ENCODE results near the gene ABCA1. TPM values are rescaled to one million over a fixed set of nuclear protein-coding genes. Genes with fewer than 3 reads are reported as not detected.

The ABCA1 gene
- total RNA-seq, 1 experiment from 2014 or later = 4.5 TPM

DNA sequence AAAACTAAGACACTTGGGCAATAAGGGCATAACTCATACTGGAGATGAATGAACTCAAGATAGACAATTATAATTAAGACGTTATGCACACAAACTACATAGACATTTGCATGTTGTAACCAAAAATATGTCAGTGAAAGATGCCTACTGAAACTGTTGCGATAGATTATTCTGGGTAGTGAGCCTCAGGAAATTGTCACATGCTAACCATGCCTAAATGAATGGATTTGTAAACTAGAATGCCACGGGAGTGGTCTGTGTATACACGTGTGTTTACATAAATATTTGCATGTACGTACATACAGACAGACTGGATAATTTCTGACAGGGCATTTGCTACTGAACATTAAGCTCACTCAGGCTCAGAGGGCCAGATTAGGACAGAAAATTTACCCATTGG, 162.8 kb downstream of the ABCA1 start:
- peak; percentile 2 for DNase-seq (ENCODE audit: low spot score)

DNA sequence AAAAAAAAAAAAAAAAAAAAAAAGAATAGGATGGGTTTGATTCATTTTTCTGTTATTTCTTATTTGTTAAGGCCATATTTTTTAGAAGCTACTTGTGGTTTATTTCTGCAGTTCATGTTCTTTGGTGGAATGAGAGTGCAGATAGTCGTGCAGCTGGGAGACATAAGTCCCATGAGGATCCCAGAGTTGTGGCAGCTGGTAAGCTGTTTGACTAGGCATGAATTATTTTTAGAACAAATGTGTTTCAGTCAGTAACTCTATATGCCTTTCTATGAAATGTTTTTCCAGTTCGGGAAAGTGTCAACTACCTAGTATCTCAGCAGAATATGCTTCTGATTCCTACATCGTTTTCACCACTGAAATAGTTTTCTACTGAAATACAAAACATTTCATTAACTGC, 169.0 kb downstream of the ABCA1 start:
- DNase-seq (ENCODE audit: low spot score) = no peak

DNA sequence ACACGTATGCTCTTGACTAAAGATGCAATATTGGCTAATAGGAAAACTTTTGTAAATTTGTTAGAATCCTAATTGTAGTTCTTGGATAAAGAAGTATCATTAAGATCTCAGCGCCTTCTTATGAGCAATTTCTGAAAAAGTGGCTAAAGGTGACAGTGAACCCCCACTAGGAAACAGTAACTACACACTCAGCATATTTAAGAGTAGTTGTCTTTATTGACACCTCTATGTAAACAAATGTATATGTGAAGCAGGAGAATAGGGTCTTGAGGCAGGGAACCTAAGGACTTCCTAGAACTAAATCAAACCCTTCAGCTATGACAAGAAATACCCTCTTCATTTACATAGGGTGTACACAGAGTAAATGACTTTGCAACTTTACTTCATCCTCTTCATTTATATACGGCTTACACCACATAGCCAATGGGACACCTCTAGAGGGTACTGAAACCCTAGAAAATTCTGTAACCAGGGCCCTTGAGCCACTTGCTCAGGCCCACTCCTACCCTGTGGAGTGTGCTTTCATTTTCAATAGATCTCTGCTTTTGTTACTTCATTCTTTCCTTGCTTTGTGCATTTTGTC, 177.7 kb downstream of the ABCA1 start:
- DNase-seq (ENCODE audit: low spot score) = no peak

DNA sequence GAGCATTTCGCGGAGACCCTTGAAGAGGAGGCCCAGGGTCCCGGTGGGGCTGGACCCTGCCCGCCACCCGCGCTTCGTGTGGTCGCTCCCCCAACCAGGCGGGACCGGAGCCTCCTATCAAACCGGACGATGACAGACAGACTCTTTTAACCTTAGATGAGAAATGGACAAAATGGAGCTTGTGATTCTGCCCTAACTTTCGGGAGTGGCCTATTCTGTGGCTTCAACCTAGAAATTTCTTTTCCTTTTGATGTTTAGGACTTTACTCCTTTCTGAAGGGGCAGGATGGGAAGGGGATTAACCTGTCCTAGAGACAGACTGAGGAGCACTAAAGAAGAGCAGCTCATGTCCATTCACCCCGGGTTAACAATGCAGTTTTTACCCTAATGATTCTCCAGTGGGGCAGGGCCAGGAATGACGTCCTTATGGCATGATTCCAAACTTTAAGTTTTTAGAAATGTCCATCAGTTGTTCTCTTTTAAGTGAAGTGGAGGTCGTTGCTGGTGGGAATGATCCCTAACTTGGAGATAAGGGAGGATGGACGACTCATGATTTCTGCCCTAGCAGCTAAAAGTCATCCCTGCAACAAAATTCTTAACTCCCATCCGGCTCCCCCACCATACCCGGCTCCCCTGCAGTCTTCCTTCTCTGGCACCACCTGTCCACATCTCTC, 179.5 kb downstream of the ABCA1 start:
- peak; percentile 12 for DNase-seq (ENCODE audit: low spot score)

DNA sequence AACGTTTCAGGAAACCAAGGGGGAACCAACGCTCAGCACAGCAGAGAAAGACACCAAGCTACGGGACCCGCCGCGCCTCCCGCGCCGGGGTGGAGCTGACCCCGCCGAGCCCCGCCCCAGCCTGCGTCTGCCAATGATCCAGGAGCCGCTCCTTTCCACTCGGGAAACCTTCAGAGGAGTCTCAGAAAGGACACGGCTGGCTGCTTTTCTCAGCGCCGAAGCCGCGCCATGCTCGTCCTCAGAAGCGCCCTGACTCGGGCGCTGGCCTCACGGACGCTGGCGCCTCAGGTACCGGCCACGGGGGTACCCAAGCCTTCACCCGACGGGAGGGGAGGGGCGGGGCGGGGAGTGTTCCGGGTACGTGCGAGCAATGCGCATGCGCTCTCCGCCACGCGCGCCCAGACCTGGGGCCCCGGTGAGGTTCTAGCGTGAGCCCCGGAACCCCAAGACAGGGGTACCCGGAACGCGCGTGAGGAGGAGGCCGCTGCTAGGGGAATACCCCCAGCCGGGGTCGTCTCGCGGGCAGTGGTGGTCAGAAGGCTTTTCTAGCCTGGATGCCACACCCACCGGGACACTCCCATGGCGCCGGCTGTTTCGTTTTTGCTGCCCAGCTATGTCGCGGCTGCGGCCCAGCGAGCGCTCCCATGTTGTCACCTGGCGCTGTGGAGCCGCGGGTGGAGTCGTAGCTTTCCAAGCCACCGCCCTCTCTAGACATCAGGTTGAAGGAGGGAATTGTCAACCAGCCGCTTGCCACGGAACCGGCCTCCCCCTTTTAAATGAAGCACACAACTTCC, 180.2 kb downstream of the ABCA1 start, which contains the start of gene NIPSNAP3A:
TSS of gene NIPSNAP3A (plus strand) at position 119 of the 794 bp plus-strand sequence. CDS start at position 229, 110 bp downstream.
- DNase-seq (ENCODE audit: low spot score) = peak; percentile 80

DNA sequence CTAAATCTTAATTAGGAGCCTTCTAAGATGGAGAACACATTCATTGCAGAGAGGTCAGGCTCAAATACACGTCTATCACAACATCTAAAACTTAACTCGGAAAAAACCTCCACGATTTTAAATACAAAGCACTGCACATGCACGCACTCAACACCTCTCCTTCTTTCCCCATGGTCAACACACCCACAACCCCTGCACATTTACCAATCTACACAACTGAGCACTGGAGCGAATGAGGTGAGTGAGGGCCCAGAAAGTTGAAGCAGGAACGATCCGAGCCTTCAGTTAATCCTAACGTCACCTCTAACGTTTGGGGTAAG, 180.8 kb downstream of the ABCA1 start:
- no peak for DNase-seq (ENCODE audit: low spot score)

DNA sequence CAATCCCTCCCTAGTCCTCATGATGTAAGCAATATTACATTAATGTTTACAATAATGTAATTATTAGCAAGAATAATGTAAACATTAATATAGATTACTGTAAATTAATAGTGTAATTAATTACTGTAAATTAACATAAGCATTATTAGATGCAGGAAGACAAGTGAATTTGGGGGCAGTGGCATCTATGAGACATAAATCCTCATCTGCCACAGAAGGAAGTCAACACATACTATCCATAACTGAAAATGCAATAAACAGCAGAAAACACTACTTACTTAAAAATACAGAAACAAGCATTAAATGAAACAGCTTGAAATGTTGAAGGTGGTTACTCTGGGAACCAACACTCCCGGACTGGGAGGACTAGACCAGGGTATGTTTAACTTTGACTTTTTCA, 181.2 kb downstream of the ABCA1 start:
- no peak for DNase-seq (ENCODE audit: low spot score)

DNA sequence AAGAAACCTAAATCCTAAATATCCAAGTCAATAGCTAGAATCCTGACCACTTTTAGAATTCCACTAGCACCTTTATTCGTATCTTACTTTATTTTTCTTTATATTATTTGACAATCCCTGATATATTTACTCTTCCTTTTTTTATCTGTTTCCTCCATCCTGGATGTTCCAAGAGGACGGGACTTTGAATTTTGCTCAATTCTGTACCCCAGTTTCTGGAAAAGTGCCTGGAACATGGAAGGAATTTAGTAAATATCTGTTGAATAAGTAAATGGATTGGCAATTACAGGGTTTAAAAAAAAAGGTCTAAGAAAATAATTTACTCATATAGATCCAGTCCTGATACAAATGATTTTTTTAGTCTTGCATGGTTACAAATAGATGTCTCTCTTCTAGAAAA, 181.7 kb downstream of the ABCA1 start:
- DNase-seq (ENCODE audit: low spot score) = no peak

DNA sequence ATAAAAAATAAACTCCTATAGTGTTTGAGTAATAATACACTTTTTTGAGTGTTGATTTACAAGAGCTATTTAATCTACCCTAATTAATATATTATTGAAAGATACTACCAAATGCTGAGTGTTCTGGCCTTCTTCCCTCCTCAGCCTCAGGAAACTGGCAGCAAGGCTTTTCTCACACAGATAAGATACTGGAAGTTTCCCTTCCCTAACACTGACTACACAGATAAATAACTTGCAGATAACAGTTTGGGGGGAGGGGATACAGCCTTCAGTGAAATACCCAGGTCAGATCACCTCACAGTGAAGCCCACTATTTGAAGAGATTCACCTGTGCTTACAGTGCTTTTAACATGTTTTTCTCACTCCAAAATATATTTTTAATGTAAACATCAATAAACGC, 182.1 kb downstream of the ABCA1 start:
- DNase-seq (ENCODE audit: low spot score) = no peak

DNA sequence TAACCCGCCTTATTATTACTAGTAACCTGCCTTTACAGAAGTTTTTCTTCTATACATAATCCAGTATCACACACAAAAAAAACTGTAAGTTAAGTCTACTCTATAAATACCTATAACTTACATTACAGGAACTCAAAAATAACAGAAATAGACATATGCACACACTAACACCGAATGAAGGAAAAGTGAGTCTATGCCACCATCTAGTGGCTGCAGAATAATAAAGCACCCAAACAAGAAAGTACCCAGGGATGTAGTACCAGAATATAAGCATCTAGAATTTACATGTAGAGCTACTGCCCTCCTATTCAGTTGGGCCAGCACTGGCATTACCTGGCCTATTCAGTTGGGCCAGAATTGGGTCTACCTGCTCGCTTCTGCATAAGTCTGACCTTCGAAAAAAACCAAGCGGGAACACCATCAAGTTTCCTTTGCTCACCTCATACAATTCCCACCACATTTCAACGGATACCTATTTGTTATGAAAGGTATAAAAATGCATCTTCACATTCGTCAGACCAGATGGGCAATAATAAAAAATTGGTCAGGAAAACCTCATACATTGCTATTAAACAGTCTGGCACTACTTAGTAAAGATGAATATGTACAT, 184.5 kb downstream of the ABCA1 start:
- peak; percentile 75 for DNase-seq (ENCODE audit: low spot score)

DNA sequence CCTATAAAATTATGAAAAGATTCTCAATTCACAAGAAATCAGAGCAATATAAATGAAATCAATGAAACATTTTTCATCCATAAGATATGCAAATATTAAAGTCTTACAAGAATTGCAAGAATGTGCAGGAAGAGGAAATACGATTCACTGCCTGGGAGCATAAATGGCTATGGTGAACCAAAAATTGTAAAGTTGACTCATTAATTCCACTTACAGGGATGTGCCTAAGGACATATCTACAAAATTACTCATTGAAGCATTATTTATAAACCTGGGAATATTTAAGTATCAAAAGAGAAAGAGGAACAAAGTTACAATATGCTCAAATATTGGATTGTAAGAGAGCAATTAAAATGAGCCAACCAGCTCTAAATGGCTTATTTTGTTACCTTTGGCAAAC, 187.3 kb downstream of the ABCA1 start:
- DNase-seq (ENCODE audit: low spot score) = no peak

DNA sequence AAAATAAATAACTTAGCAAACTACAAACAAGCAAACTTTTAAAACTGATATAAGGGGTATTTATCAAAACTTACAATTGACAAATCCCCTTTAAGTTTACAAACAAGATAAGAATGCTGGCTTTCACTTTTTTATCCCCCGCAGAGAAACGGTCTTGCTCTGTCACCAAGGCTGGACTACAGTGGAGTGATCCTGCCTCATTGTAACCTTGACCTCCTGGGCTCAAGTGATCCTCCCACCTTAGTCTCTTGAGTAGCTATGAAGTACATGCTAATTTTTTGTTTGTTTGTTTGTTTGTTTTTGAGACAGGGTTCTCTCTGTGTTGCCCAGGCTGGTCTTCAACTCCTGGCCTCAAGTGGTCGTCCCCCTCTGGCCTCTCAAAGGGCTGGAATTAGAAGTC, 189.5 kb downstream of the ABCA1 start:
- DNase-seq (ENCODE audit: low spot score) = no peak

Other genes with a start within 250 kb of the ABCA1 start
- not detected in 2 replicates for gene OR13D1, start 233.6 kb downstream of the ABCA1 start, total RNA-seq (2014; rRNA removed; shearing (Covaris generic))
- 7.0 TPM in 2 replicates for gene NIPSNAP3A, start 180.5 kb downstream of the ABCA1 start, total RNA-seq (2014; rRNA removed; shearing (Covaris generic))
- gene NIPSNAP3B, start 164.0 kb downstream of the ABCA1 start, total RNA-seq (2014; rRNA removed; shearing (Covaris generic)) = not detected in 2 replicates

Data from HT-29 (cell line).